GM19372 (cell line): Measurements from ENCODE around the gene CSTF3.
"Not testable (repeated sequence)": the region's sequence is repeated elsewhere in the genome, so short reads cannot be mapped to it uniquely, and the experiment has no call there.

Experiments
- ATAC-seq: cut with Tn5 transposase; IDR thresholded peaks from one replicate; pipeline ENCODE4 v1.9.1; 2021; ENCODE audit warnings: mild to moderate bottlenecking, low read depth, moderate library complexity; ENCODE audit not compliant: unreplicated experiment

The CSTF3 gene

GRCh38 chr11:33094157-33094556, 67.1 kb downstream of the CSTF3 start:
- no peak for ATAC-seq

DNA sequence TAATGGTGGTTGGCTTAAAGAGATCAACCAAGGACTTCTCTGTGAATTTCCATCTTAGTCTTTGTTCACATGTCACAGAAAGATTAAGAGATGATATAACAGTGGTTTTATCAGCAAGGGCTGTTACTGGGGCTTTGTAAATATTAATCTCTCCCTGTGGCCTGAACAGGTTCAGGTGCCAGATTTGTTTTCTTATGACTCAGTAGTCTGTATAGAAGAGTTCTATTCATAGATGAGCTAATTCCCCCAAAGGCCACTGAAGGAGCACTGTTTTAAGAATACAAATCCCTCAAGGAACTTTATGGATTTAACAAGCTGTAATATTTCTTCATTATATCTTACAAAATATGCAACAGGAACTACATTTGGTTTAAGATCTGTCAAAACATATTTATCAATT, 71.5 kb downstream of the CSTF3 start:
- no peak for ATAC-seq

GRCh38 chr11:33086017-33086416, 75.3 kb downstream of the CSTF3 start:
- ATAC-seq, result no peak

- ATAC-seq, result no peak
Observed at GRCh38 chr11:33083918-33084317, 77.4 kb downstream of the CSTF3 start.

GRCh38 chr11:33072465-33072864, 88.8 kb downstream of the CSTF3 start:
- no peak for ATAC-seq

- no peak for ATAC-seq
Observed at GRCh38 chr11:33068611-33069340, 92.5 kb downstream of the CSTF3 start.

DNA sequence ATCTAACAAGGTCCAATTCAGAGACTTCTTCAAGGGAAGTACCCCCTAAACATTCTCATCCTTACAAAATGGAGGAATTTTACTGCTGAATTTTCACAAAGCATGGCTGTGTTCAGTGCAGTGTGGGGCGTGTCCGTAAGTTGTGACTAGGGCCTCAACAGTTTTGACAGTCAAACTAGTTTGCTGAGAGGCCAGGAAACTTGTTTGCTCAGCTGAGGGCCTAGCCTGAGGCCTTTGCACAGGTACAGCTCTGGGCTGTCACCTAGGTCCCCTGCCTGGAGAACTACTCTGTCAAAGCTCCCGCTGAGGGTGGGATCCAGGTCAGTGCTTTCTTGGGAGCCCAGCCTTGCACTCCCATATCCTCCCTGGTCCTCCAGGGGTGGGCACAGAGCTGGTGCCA, 94.0 kb downstream of the CSTF3 start:
- no peak for ATAC-seq

GRCh38 chr11:33065445-33066178, 95.7 kb downstream of the CSTF3 start:
- no peak for ATAC-seq

DNA sequence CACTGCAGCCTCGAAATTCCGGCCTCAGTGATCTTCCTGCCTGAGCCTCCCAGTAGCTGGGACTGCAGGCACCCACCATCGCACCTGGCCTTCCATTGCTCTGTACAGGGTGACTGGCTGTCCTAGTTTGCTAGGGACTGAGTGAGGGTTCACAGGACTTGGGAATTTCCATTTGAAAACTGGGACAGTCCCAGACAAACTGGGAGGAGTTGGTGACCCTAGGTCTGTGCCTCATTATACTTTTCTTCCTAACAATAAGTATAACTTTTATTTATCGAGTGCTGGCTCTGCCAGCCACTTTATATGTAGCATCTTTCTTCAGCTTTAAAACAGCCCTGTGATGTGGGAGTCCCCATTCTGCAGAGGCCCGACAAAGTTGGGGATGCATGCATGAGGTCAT, 96.4 kb downstream of the CSTF3 start:
- no peak for ATAC-seq

DNA sequence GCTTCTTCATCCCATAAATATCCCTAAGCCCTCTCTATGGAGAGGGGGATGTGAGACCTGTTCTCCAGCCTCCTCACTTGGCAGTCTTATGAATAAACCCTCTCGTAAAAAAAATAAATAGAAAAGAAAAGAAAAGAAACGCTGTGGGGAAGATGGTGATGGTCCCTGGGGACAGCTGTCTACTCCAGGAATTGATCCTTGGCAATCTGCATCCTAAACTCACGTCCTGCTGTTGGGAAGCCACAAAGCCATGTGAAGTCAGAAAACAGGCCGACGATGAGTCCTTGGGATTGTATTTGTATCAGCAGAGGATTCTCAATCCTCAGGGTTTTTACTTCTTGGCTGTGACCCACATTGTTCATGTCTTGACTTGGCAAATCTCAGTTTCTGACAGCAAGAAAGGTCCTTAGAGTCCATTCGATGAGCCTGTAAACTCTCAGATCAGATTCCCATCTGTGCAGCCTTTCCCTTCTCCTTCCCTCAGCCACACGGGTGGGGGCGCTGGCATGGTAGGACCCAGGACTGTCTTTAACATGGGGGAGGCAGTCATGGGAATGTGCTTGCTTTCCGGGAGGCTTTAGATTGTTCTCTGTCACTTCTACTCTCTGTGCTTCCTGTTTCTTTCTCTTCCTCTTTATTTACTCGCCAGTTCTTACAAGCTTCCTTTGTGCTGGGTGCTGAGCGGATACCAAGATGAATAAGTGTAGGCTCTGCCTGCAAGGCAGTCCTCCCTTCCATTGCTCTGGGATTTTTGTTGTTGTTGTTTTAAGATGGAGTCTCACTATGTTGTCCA, 97.1 kb downstream of the CSTF3 start:
- ATAC-seq, result no peak

- ATAC-seq, result no peak
Observed at GRCh38 chr11:33063326-33063881, 97.9 kb downstream of the CSTF3 start.

DNA sequence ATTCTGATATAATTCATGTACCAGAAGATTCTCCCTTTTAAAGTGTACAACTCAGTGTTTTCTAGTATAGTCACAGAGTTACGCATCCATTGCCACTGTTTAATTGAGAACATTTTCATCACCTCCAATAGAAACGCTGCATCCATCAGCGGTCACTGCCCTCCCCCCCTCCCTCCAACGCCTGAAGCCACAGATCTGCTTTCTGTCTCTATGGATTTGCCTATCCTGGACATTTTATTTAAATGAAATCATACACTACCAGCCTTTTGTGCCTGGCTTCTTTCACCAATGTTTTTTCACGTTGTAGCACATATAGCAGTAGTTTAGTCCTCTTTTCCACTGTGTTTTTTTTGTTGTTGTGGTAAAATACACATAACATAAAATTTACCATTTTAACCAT, 99.1 kb downstream of the CSTF3 start:
- ATAC-seq, result no peak

- ATAC-seq, result no peak
Observed at GRCh38 chr11:33060271-33060670, 101.0 kb downstream of the CSTF3 start.

- no peak for ATAC-seq
Observed at GRCh38 chr11:33059331-33060007, 101.8 kb downstream of the CSTF3 start.

DNA sequence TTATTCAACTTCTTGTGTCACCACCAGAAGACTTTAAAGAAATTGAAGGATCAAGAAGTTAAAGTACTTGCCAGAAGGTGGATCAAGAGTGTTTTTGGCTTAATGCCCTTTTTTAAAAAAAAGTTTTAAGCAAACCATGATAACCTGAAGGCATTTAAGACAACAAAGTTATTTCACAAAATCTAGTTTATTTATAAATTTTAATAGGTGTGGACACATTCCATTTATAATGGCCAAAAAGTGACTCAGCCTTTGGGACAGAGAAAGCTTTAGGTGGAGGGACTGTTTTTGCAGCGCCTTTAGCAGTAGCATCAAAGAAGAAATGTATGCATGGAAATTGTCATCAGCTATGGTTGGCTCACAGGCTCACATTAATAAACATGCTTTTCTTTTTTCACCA, 104.0 kb downstream of the CSTF3 start:
- no peak for ATAC-seq

DNA sequence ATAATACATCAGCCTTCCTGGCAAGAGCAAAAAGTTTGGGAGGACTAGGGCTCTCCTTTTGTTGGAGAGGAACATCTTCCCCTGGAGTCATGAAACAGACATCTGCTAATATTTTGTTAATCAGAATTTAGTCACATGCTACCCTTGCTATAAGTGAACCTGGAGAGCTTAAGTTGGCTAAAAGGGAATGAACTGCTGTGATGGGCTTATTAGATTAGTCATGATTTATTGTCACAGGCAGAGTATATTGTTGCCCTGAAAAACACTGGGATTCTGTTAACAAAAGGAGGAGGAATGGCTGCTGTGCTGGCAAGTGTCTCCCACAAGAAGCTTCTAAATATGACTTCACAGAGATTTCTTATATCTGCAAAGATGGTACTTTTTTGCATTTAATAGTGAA, 105.9 kb downstream of the CSTF3 start:
- ATAC-seq, result no peak

- ATAC-seq, result no peak
Observed at GRCh38 chr11:33052231-33052630, 109.0 kb downstream of the CSTF3 start.

DNA sequence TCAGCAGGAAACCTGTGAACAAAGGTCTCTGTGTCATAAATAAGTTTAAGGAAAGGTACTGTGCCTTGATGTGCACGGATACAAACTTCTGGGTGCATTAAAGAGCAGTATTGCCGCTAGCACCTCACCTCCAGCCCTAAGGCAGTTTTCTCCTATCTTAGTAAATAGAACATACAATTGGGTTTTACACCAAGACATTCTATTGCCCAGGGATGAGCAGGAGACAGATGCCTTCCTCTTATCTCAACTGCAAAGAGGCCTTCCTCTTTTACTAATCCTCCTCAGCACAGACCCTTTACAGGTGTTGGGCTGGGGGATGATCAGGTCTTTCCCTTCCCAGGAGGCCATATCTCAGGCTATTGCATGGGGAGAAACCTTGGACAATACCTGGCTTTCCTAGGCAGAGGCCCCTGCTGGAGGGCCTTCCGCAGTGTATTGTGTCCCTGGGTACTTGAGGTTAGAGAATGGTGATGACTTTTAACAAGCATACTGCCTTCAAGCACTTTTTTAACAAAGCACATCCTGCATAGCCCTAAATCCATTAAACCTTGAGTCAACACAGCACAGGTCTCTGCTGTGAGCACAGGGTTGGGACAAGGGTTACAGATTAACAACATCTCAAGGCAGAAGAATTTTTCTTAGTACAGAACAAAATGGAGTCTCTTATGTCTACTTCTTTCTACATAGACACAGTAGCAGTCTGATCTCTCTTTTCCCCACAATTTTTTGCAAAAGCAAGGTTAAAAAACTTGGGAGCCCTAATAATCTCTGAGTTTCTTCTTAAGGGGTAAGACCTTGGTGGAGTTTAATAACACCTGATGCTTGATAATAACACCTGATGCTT, 111.5 kb downstream of the CSTF3 start:
- not testable (repeated sequence) for ATAC-seq

- ATAC-seq, result not testable (repeated sequence)
Observed at GRCh38 chr11:33048701-33049100, 112.6 kb downstream of the CSTF3 start.
